NT2/D1 (cell line): ENCODE data around the gene CCDC32.
"Not testable (repeated sequence)": the region's sequence is repeated elsewhere in the genome, so short reads cannot be mapped to it uniquely, and the experiment has no call there.

Experiments
- DNase-seq: peaks from one replicate; pipeline ENCODE4 v3.0.0-alpha.2; 2011; ENCODE audit warnings: low read depth, low spot score
- H3K27me3 ChIP-seq: 2 replicates; pipeline ENCODE4 v1.6.0; 2011; ENCODE audit warnings: mild to moderate bottlenecking; ENCODE audit not compliant: insufficient read length, insufficient read depth
- H3K36me3 ChIP-seq: 2 replicates; pipeline ENCODE4 v1.6.1; 2011; ENCODE audit warnings: mild to moderate bottlenecking, low read length, mixed read lengths; ENCODE audit not compliant: insufficient read depth, insufficient read length
- H3K4me1 ChIP-seq: 2 replicates; pipeline ENCODE4 v1.5.1; 2011; ENCODE audit not compliant: insufficient read depth, insufficient read length
- H3K4me3 ChIP-seq: 2 replicates; pipeline ENCODE4 v1.5.1; 2011; ENCODE audit warnings: low read depth; ENCODE audit not compliant: insufficient read length
- H3K9ac ChIP-seq: 2 replicates; pipeline ENCODE4 v1.6.0; 2011; ENCODE audit warnings: low read depth; ENCODE audit not compliant: insufficient read length
- H3K9me3 ChIP-seq: 2 replicates; pipeline ENCODE4 v1.5.1; 2011; ENCODE audit warnings: mild to moderate bottlenecking, low read length; ENCODE audit not compliant: insufficient read depth
- SUZ12 ChIP-seq: IDR thresholded peaks from 2 replicates; pipeline ENCODE4 v1.6.1; 2011; ENCODE audit not compliant: insufficient read length, insufficient read depth; ENCODE audit errors: extremely low read depth
- YY1 ChIP-seq: IDR thresholded peaks from 2 replicates; pipeline ENCODE4 v1.6.1; 2011; ENCODE audit not compliant: insufficient read length, insufficient read depth
- ZNF274 ChIP-seq: IDR thresholded peaks from 2 replicates; pipeline ENCODE4 v1.6.1; 2011; ENCODE audit warnings: mild to moderate bottlenecking, low read depth, low read length

Gene CCDC32

DNA sequence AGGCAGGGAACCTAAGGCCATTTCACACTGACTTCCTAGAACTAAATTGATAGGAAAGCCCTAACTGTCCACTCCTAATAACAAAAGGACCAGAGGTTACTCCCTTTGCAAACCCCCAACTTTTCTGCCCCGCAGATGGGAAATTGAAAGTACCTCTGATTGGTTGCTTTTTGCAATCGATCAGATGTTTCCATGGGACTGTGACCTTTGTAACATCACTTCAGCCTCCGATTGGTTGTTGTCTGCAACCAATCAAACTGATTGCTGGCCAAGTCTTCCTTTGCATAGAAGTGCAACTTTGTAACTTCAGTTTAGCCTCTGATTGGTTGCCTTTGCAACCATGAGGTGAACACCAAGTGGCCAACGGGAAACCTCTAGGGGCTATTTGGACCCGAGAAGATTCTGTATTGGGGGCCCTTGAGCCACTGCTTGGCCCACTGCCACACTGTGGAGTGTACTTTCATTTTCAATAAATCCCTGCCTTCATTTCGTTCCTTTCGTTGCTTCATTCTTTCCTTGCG lies 17.9 kb upstream of the CCDC32 start:
- Histone ChIP-seq H3K27me3 (no peaks in the 10 kb centered on the region), H3K4me1 (no peaks in the 10 kb centered on the region), H3K9me3 (peaks cover 5% of the 10 kb centered on the region; the same call in 1 of the 2 replicates), H3K4me3 (no peak overlapping the region), H3K36me3 (no peaks in the 10 kb centered on the region), H3K9ac (no peak overlapping the region)
- no peak for TF ChIP-seq YY1
- no peak for TF ChIP-seq SUZ12
- TF ChIP-seq ZNF274: no peak
- DNase-seq: no peak

DNA sequence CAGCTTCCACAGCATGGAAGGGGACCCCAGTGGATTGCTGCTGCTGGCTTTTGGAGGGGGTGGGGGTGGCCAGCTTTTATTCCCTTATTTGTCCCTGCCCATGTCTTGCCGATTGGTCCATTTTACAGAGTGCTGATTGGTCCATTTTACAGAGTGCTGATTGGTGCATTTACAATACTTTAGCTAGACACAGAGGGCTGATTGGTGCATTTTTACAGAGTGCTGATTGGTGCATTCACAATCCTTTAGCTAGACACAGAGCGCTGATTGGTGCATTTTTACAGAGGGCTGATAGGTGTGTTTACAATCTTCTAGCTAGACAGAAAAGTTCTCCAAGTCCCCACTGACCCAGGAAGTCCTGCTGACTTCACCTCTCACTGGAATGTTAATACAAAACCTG lies 17.0 kb upstream of the CCDC32 start:
- DNase-seq, H3K9me3 ChIP-seq: not testable (repeated sequence)

DNA sequence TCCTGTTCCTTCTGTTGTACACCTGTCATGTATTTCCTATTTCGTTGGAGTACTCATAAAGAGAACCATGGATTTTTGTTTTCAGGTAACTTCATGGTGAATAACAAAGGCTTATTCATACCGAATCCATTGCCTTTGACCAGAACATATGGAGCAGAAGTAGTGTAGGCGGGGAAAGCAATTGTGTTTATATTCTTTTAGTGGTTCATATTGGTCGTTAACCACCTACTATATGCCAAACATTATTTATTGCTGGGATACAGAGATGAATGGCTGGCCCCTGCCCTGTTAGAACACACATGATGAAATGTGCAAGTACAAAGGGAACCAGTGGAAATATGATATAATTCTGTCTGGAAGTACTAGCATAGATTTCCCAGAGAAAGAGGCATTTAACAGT lies 14.1 kb upstream of the CCDC32 start:
- Histone ChIP-seq H3K36me3 (peaks cover 10% of the 10 kb centered on the region), H3K4me3 (no peak overlapping the region), H3K4me1 (no peaks in the 10 kb centered on the region), H3K9me3 (peaks cover 5% of the 10 kb centered on the region; the same call in 1 of the 2 replicates), H3K27me3 (no peaks in the 10 kb centered on the region), H3K9ac (no peak overlapping the region)
- DNase-seq: no peak
- TF ChIP-seq ZNF274 (no peak), YY1 (no peak), SUZ12 (no peak)

More for the DNA sequence above, 17.0 kb upstream of the CCDC32 start:
- H3K36me3 ChIP-seq, H3K4me3 ChIP-seq, H3K27me3 ChIP-seq, H3K4me1 ChIP-seq, H3K9ac ChIP-seq: not testable (repeated sequence)

DNA sequence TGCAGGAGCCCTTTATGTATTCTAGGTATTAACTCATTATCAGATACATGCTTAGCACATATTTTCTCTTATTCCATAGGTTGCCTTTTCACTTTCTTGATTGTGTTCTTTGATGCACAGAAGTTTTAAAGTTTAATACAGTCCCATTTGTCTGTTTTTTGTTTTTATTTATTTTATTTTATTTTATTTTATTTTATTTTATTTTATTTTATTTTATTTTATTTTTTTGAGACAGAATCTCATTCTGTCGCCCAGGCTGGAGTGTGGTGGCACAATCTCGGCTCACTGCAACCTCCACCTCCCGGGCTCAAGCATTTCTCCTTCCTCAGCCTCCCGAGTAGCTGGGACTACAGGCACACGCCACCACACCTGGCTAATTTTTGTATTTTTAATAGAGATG lies 12.1 kb upstream of the CCDC32 start:
- not testable (repeated sequence) for H3K4me3 ChIP-seq, H3K9ac ChIP-seq, H3K9me3 ChIP-seq, DNase-seq, H3K27me3 ChIP-seq, H3K4me1 ChIP-seq
- peaks cover 26% of the 10 kb centered on the region for H3K36me3 ChIP-seq

- Histone ChIP-seq H3K36me3 (peaks cover 38% of the 10 kb centered on the region), H3K4me1 (no peaks in the 10 kb centered on the region), H3K9me3 (no peaks in the 10 kb centered on the region), H3K4me3 (no peak overlapping the region), H3K9ac (no peak overlapping the region), H3K27me3 (no peaks in the 10 kb centered on the region)
- no peak for TF ChIP-seq YY1
- no peak for TF ChIP-seq SUZ12
- TF ChIP-seq ZNF274: no peak
- no peak for DNase-seq
Measured at GRCh38 chr15:40575113-40575512, 10.3 kb upstream of the CCDC32 start.

DNA sequence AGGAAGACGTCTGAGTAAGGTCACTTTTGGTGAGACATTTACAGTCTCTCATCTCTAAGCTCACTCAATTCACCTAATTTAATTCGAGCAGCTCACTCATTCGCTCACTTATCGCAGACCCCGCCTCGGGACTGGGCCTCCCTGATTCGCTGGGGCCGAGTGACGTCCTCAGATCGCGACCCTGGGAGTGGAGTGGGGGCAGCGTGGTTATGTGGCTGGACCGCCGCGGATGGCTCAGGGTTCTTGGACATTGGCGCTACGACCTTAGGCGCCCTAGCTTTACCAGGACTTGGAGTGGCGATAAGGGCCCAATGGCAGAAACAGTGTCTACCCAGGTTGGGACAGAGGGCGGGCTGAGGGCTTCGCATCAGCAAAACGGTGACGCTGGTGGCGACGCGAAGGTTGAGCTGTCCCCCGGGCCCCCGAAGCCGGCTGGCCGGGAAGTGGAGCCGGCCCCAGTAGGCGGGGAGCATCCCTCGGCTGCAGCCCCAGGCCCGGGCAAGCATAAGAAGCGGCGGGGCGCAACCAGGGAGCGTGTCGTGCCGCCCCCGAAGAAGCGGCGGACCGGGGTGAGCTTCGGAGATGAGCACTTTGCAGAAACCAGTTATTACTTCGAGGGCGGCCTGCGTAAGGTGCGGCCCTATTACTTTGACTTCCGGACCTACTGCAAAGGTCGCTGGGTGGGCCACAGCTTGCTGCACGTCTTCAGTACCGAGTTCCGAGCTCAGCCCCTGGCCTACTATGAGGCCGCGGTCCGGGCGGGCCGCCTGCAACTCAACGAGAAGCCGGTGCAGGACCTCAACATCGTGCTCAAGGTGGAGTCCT lies 4.5 kb upstream of the CCDC32 start, which contains the start of gene RPUSD2:
RPUSD2 (plus strand) TSS at position 171 of the 825 bp plus-strand sequence; CDS start at position 210, 39 bp downstream.
- DNase-seq: peak; percentile 79
- Histone ChIP-seq H3K4me3 (peak within 1 kb of the TSS; percentile 94), H3K36me3 (peaks cover 33% of the 10 kb centered on the region), H3K9me3 (no peaks in the 10 kb centered on the region), H3K4me1 (no peaks in the 10 kb centered on the region), H3K27me3 (peaks cover 15% of the 10 kb centered on the region), H3K9ac (peak within 1 kb of the TSS; percentile 94)
- TF ChIP-seq SUZ12 (no peak), ZNF274 (no peak), YY1 (no peak)

DNA sequence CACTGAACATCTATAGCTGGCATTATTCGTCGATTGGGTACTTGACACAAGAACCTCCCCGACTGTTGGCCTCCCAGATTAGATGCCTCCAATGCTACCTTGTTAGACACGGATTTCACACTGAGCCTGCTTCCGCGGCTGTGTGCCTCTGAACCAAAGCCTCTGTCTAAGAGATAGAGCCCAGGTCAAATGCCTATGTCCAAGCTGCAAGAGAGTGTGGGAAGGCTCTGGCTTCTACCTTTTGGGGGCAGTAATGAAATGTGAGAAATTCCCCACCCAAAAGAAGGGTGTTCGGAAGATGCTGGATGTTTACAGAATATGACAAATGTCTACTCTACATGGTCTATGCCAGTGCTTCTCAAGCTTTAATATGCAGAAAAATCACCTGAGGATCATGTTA lies 2.3 kb upstream of the CCDC32 start:
- Histone ChIP-seq H3K9me3 (no peaks in the 10 kb centered on the region), H3K9ac (no peak overlapping the region), H3K4me1 (no peaks in the 10 kb centered on the region), H3K27me3 (peaks cover 15% of the 10 kb centered on the region), H3K4me3 (no peak overlapping the region), H3K36me3 (peaks cover 20% of the 10 kb centered on the region)
- TF ChIP-seq YY1 (no peak), ZNF274 (no peak), SUZ12 (no peak)
- no peak for DNase-seq
